ENCODE data around the gene TMEM79. TPM values are rescaled to one million over a fixed set of nuclear protein-coding genes. Genes with fewer than 3 reads are reported as not detected.
A peak's percentile ranks its signal among the peaks of the same experiment; 100 is the strongest.
"Not testable (repeated sequence)": the region's sequence is repeated elsewhere in the genome, so short reads cannot be mapped to it uniquely, and the experiment has no call there.

The TMEM79 gene
- total RNA-seq, 2 donors from 2014 or later = 2.9 to 7.0 TPM

DNA sequence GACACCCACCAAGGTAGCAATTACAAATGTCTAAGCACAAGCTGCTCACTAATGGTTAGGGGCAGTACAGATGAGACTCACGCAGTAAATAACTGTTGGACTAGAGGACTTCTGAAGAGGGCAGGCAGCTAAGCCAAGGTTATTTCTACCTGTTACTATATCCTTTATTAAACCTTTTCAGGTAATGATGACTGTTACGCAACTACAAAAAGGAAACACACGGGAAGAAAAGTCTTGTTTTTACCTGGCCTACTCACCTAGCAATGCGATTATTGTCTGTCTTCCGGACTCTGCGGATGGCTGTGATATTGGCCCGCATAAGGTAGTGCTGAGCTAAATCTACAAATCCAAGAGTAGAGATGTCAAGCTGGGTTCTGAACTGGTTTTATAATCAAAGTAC, 32.8 kb downstream of the TMEM79 start:
- H3K4me1 ChIP-seq = no peaks in the 10 kb centered on the region
- H3K27me3 ChIP-seq = no peaks in the 10 kb centered on the region
- peaks cover 23% of the 10 kb centered on the region for H3K36me3 ChIP-seq
- TF ChIP-seq, protein P1, sequence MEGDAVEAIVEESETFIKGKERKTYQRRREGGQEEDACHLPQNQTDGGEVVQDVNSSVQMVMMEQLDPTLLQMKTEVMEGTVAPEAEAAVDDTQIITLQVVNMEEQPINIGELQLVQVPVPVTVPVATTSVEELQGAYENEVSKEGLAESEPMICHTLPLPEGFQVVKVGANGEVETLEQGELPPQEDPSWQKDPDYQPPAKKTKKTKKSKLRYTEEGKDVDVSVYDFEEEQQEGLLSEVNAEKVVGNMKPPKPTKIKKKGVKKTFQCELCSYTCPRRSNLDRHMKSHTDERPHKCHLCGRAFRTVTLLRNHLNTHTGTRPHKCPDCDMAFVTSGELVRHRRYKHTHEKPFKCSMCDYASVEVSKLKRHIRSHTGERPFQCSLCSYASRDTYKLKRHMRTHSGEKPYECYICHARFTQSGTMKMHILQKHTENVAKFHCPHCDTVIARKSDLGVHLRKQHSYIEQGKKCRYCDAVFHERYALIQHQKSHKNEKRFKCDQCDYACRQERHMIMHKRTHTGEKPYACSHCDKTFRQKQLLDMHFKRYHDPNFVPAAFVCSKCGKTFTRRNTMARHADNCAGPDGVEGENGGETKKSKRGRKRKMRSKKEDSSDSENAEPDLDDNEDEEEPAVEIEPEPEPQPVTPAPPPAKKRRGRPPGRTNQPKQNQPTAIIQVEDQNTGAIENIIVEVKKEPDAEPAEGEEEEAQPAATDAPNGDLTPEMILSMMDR (IDR thresholded peaks at IDR 0.05) = no peak
- no peak overlapping the region for H3K27ac ChIP-seq
- H3K9ac ChIP-seq (ENCODE audit: low read depth in 2 of 2, low read length in 2 of 2) = no peak overlapping the region
- H3K4me3 ChIP-seq = no peak overlapping the region
- no peak for DNase-seq
- intact Hi-C loops (cut with DNase I) = no loop called here
- no peaks in the 10 kb centered on the region for H3K9me3 ChIP-seq

DNA sequence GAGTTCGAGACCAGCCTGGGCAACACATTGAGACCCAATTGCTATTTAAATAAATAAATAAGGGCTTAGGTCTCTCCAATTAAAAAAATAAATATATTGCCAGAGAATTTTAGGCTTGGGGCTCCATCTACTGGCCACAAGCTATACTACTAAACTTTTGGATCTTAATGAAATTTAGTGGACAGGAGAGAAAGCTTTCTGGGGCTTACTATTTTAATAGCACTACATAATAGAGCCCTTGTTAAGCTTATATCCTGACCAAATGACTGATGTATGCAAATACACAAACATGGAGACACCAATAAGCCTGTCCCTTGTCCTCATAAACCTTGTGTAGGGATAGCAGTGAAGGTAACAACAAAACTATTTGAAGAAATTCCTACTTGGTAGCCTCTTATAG, 35.5 kb downstream of the TMEM79 start:
- Histone ChIP-seq H3K4me3 (no peak overlapping the region), H3K4me1 (no peaks in the 10 kb centered on the region), H3K27me3 (no peaks in the 10 kb centered on the region), H3K9me3 (no peaks in the 10 kb centered on the region), H3K9ac (ENCODE audit: low read depth in 2 of 2, low read length in 2 of 2) (no peak overlapping the region), H3K27ac (no peak overlapping the region), H3K36me3 (peaks cover 23% of the 10 kb centered on the region)
- intact Hi-C loops (cut with DNase I) = no loop called here
- TF ChIP-seq, protein P1 (IDR thresholded peaks at IDR 0.05) = peak; percentile 39
- no peak for DNase-seq

DNA sequence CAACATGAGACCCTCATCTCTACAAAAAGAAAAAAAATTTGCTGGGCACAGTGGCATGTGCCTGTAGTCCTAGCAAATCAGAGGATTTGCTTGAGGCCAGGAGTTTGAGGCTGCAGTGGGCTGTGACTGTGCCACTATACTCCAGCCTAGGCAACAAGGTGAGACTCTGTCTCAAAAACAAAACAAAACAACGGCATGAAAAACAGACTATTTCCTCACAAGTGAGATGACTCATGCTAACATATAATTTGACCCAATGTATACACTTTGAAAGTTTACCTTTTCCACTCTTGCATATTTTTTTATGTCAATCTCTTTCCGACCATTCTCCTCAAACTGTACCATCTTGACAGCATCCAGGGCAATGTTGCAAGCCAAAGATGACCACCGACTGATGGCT, 36.4 kb downstream of the TMEM79 start:
- TF ChIP-seq, protein P1 (IDR thresholded peaks at IDR 0.05) = no peak
- H3K27me3 ChIP-seq = no peaks in the 10 kb centered on the region
- no peak overlapping the region for H3K27ac ChIP-seq
- H3K9ac ChIP-seq (ENCODE audit: low read depth in 2 of 2, low read length in 2 of 2) = no peak overlapping the region
- no peak for DNase-seq
- H3K9me3 ChIP-seq = no peaks in the 10 kb centered on the region
- peaks cover 23% of the 10 kb centered on the region for H3K36me3 ChIP-seq
- intact Hi-C loops (cut with DNase I) = no loop called here
- H3K4me1 ChIP-seq = no peaks in the 10 kb centered on the region
- no peak overlapping the region for H3K4me3 ChIP-seq

DNA sequence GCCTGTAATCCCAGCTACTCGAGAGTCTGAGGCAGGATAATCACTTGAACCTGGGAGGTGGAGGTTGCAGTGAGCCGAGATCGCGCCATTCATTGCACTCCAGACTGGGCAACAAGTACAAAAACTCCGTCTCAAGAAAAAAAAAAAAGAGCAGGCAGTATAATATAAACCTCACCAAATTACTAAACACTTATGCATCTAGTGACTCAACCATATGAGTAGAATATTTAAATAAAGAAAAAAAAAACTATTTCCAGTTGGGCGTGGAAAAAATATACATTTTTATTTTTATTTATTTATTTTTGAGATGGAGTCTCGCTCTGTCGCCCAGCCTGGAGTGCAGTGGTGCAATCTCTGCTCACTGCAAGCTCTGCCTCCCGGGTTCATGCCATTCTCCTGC, 39.1 kb downstream of the TMEM79 start:
- H3K4me1 ChIP-seq; H3K9me3 ChIP-seq; H3K27me3 ChIP-seq; H3K27ac ChIP-seq; H3K9ac ChIP-seq (ENCODE audit: low read depth in 2 of 2, low read length in 2 of 2); DNase-seq; H3K4me3 ChIP-seq; intact Hi-C loops (cut with DNase I): not testable (repeated sequence)
- H3K36me3 ChIP-seq = peaks cover 19% of the 10 kb centered on the region

DNA sequence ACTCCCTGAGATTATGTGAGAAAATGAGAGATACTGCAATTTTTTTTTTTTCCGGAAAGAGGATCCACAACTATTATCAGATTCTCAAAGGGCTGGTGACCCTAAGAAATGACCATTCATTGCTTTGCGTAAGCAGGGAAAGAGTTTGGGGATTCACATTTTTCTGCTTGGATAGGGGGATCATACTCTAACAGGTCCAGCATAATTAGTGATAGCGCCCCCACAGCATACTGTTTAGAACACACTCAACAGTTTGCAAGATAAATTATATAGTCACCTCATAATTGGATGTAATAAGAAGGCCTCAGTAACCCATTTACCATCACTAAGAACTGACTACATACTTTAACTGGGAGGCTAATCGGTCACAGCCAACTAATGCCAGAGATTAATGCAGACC, 52.1 kb downstream of the TMEM79 start:
- intact Hi-C loops (cut with DNase I) = no loop called here
- peaks cover 12% of the 10 kb centered on the region for H3K36me3 ChIP-seq
- H3K9ac ChIP-seq (ENCODE audit: low read depth in 2 of 2, low read length in 2 of 2) = no peak overlapping the region
- H3K9me3 ChIP-seq = no peaks in the 10 kb centered on the region
- H3K4me1 ChIP-seq = peaks cover 8% of the 10 kb centered on the region
- no peak overlapping the region for H3K4me3 ChIP-seq
- no peak for DNase-seq
- no peaks in the 10 kb centered on the region for H3K27me3 ChIP-seq
- TF ChIP-seq, protein P1 (IDR thresholded peaks at IDR 0.05) = no peak
- no peak overlapping the region for H3K27ac ChIP-seq

DNA sequence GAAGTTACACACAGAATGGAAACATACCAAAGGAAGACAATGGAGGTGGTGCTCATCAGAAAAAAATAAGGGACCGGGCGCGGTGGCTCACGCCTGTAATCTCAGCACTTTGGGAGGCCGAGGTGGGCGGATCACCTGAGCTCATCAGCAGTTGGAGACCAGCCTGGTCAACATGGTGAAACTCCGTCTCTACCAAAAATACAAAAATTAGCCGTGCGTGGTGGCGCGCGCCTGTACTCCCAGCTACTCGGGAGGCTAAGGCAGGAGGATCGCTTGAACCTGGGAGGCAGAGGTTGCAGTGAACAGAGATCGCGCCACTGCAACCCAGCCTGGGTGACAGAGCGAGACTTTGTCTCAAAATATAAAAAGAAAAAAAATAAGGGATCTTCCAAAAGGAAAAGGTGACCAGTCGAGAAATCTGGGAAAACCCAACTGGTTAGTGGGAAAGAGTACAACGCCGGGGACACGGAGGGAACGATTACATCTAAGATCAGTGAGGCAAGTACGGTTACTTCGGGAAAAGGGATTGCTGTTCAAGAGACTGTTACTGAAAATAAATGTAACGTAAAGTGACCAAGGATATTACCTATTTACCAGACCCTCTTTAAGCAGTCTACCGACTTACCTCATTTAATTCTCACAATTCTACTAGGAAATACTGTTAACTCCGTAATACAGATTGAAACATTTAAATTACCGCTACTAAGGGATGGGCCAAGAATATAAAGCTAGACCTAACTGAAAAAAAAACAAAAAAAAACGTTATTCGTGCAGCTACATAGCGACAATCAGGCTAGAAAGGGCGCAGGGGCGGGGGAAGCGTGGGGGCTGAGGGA, 53.1 kb downstream of the TMEM79 start:
- peak overlapping the region; percentile 72 for H3K27ac ChIP-seq
- H3K27me3 ChIP-seq = no peaks in the 10 kb centered on the region
- intact Hi-C loops (cut with DNase I) = no loop called here
- peak overlapping the region; percentile 74 for H3K4me3 ChIP-seq
- H3K9me3 ChIP-seq = no peaks in the 10 kb centered on the region
- peaks cover 8% of the 10 kb centered on the region for H3K4me1 ChIP-seq
- peak; percentile 21 for DNase-seq
- H3K36me3 ChIP-seq = peaks cover 6% of the 10 kb centered on the region
- TF ChIP-seq, protein P1 (IDR thresholded peaks at IDR 0.05) = no peak
- H3K9ac ChIP-seq (ENCODE audit: low read depth in 2 of 2, low read length in 2 of 2) = peak overlapping the region; percentile 61 to 80
